Cardiac fibroblast (primary cell): ENCODE measurements around the gene KIAA1217.

ENCODE experiments used
- DNase-seq, 2 donors: peaks; one replicate each; pipeline versions ENCODE4 v3.0.0 to v3.0.0-alpha.2; 2010; ENCODE audit warnings: low read depth in 2 of 2
- H3K4me3 ChIP-seq, 2 donors: replicated peaks in 1 of 2; 1 replicate in 1 of 2; 2 replicates in 1 of 2; pipeline ENCODE4 v1.5.1; 2011; ENCODE audit warnings: low read depth in 2 of 2, low read length in 2 of 2, mild to moderate bottlenecking in 2 of 2, moderate library complexity in 1 of 2
- CTCF ChIP-seq: IDR thresholded peaks from one replicate; pipeline ENCODE4 v1.5.1; 2011; ENCODE audit warnings: low read depth, mild to moderate bottlenecking, low read length, inconsistent platforms

The KIAA1217 gene

DNA sequence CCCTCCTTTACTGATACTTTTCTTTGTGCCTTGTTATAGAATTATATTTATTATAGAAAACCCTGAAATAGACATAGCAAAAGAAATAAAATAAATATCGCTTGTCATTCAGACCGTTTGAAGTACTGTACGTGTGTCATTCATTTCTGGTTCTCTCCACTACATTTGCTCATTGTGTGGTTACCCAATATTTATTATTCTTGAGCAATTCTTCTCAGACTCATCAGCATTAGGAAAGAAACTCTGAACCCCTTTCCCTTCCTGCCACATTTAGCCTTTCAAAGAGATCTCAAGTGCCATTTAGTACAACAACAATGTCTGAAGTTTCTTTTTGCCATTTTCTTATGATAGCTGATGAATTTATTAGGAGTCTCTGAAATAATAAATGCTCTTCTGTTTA, 154.1 kb downstream of the KIAA1217 start:
- H3K4me3 ChIP-seq, result no peak overlapping the region
- TF ChIP-seq CTCF, result no peak
- peak; percentile 21 to 76 for DNase-seq

GRCh38 chr10:24367688-24368087, 158.8 kb downstream of the KIAA1217 start:
- H3K4me3 ChIP-seq, result no peak overlapping the region
- no peak for DNase-seq
- TF ChIP-seq CTCF, result no peak

- no peak for DNase-seq
- H3K4me3 ChIP-seq, result no peak overlapping the region
- no peak for TF ChIP-seq CTCF
Measured at GRCh38 chr10:24370877-24371276, 161.9 kb downstream of the KIAA1217 start.

- TF ChIP-seq CTCF, result no peak
- no peak for DNase-seq
- H3K4me3 ChIP-seq, result no peak overlapping the region
Measured at GRCh38 chr10:24371396-24371795, 162.5 kb downstream of the KIAA1217 start.

DNA sequence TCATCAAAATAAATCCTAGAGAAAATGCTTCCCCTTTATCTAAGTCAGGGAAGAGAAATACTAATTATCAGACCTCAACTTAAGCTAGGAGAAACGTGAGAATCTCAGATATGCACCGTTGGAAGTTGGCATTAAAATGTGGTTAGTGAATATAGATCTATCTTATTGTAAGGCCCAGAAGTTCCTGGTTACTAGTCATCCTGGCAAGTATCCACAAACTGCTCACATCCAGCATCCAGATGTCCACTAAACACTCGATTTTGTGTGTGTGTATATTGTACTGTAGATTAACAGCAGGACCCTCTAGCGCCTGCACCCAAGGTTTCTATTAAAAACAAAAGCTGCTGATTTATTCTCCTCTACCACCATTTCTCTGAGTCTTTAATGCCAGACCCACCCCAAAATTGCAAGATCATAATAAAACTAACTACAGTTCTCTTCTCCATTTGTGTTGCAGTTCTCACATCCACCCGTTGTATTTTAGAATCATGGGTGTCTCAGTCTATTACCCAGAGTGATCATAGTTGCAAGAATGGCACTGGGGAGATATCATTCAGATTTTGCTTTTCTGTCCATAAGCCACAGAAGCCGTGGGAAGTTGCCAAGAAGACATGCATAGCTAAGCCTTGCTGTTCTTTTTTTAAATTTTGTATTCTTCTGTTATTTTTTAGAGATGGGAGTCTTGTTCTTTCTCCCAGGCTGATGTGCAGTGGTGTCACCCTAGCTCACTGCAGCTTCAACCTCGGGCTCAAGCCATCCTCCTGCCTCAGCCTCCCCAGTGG, 165.4 kb downstream of the KIAA1217 start:
- no peak for TF ChIP-seq CTCF
- peak; percentile 52 to 90 for DNase-seq
- no peak overlapping the region for H3K4me3 ChIP-seq

- no peak overlapping the region for H3K4me3 ChIP-seq
- TF ChIP-seq CTCF, result no peak
- no peak for DNase-seq
Measured at GRCh38 chr10:24375510-24375909, 166.6 kb downstream of the KIAA1217 start.

DNA sequence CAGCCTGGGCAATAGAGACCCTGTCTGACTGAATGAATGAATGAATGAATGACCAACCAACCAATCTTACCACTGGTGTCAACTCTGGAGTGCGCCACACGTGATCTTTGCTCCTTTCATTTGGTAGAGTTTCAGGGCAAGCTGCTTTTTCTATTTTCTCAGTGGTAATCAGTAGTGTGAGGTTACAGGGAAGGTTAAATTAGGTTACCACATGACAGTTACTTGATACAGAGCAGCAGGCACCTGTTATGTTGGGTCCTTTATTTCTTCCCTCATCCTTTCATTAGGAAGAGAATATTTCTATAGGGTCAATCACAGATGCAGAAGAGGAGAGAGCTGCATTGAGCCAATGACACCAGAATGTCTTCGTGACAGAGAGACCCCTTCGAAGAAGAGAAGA, 167.8 kb downstream of the KIAA1217 start:
- no peak for DNase-seq
- TF ChIP-seq CTCF, result no peak
- H3K4me3 ChIP-seq, result no peak overlapping the region
